A549 (cell line): ENCODE results near the gene MOB2. TPM values are rescaled to one million over a fixed set of nuclear protein-coding genes. Genes with fewer than 3 reads are reported as not detected.

Experiments
- ATAC-seq, 2 experiments: fragments of 200-7000 bp in 1 of 2; fragments of >200 bp in 1 of 2; cut with Nextera tagmentation in 1 of 2; cut with Tn5 transposase in 1 of 2; 3 replicates each; pipeline versions ENCODE4 v1.8.0 to v1.9.1; 2018 to 2020; ENCODE audit warnings: mild to moderate bottlenecking in 1 of 2, moderate library complexity in 1 of 2
- CTCF ChIA-PET: fragments of 300-600 bp; sonication (Branson Sonifier 250); formaldehyde crosslinking; extraction: SDS; loops from one replicate; lab custom pipeline; 2021; ENCODE audit warnings: antibody characterized with exemption, inconsistent platforms; lab: Yijun Ruan, JAX
- POLR2A ChIA-PET: fragments of 350-600 bp; formaldehyde crosslinking; extraction: SDS; loops from one replicate; lab custom pipeline; 2021; ENCODE audit warnings: antibody characterized with exemption, inconsistent platforms; lab: Yijun Ruan, JAX
- DNase-seq, 2 experiments: peaks; one replicate each; pipeline versions ENCODE4 v3.0.0 to v3.0.0-alpha.2; 2011 to 2016; ENCODE audit warnings: low read depth in 1 of 2, low spot score in 1 of 2
- FAIRE-seq: peaks from 2 replicates; lab custom pipeline; 2011; peaks lifted over from hg19 to GRCh38; lab: Jason Lieb, UNC
- H3K27ac ChIP-seq, 2 experiments: fragments of >200 bp; sonication (Bioruptor Twin); formaldehyde crosslinking; 3 replicates each; pipeline ENCODE4 v1.5.1; 2016 to 2017
- H3K4me1 ChIP-seq: fragments of >200 bp; sonication (Bioruptor Twin); formaldehyde crosslinking; 3 replicates; pipeline ENCODE4 v1.6.1; 2016
- H3K4me2 ChIP-seq: fragments of >200 bp; sonication (Bioruptor Twin); formaldehyde crosslinking; 3 replicates; pipeline ENCODE4 v1.6.1; 2016
- H3K4me3 ChIP-seq: fragments of >200 bp; sonication (Bioruptor Twin); formaldehyde crosslinking; 3 replicates; pipeline ENCODE4 v1.5.1; 2016
- H3K9me3 ChIP-seq: fragments of >200 bp; sonication (Bioruptor Twin); formaldehyde crosslinking; 3 replicates; pipeline ENCODE4 v1.6.1; 2016
- BHLHE40 ChIP-seq: IDR thresholded peaks from 2 replicates; pipeline ENCODE4 v1.6.1; 2012; ENCODE audit warnings: low read depth, low read length, inconsistent platforms
- CBX2 ChIP-seq: fragments of 200-600 bp; sonication (generic); IDR thresholded peaks from 2 replicates; pipeline ENCODE4 v1.6.1; 2016; ENCODE audit warnings: low read depth, mild to moderate bottlenecking, borderline replicate concordance
- EP300 ChIP-seq, 2 experiments: fragments of >200 bp; sonication (Bioruptor Twin); formaldehyde crosslinking; IDR thresholded peaks; 2 replicates in 1 of 2; 3 replicates in 1 of 2; pipeline ENCODE4 v1.6.1; 2016 to 2017
- HDAC2 ChIP-seq: fragments of 200-600 bp; sonication (generic); IDR thresholded peaks from 2 replicates; pipeline ENCODE4 v1.6.1; 2016
- HEYL ChIP-seq: fragments of 250-450 bp; sonication (Bioruptor Pico); IDR thresholded peaks from 2 replicates; pipeline ENCODE4 v1.8.0; 2021; ENCODE audit warnings: mild to moderate bottlenecking, moderate library complexity
- HOXA7 ChIP-seq: fragments of 250-450 bp; sonication (Bioruptor Pico); IDR thresholded peaks from 2 replicates; pipeline ENCODE4 v1.5.0; 2020; ENCODE audit warnings: mild to moderate bottlenecking, moderate library complexity
- HOXB5 ChIP-seq: fragments of 250-450 bp; sonication (Bioruptor Pico); IDR thresholded peaks from 2 replicates; pipeline ENCODE4 v1.5.0; 2020; ENCODE audit warnings: mild to moderate bottlenecking, moderate library complexity
- JUN ChIP-seq, 2 experiments: fragments of >200 bp; sonication (Bioruptor Twin); formaldehyde crosslinking; IDR thresholded peaks; 2 replicates in 1 of 2; 3 replicates in 1 of 2; pipeline ENCODE4 v1.6.1; 2016 to 2017
- JUNB ChIP-seq: fragments of >200 bp; sonication (Bioruptor Twin); formaldehyde crosslinking; IDR thresholded peaks from 2 replicates; pipeline ENCODE4 v1.6.1; 2016
- KDM1A ChIP-seq: fragments of 200-600 bp; sonication (generic); IDR thresholded peaks from 2 replicates; pipeline ENCODE4 v1.6.1; 2016; ENCODE audit warnings: low read depth, mild to moderate bottlenecking
- MAFK ChIP-seq: fragments of 450-650 bp; IDR thresholded peaks from 2 replicates; pipeline ENCODE4 v1.6.1; 2014; ENCODE audit not compliant: partially characterized antibody
- MAZ ChIP-seq: fragments of 150-350 bp; IDR thresholded peaks from 2 replicates; pipeline ENCODE4 v1.6.1; 2014; ENCODE audit warnings: antibody characterized with exemption, low read depth, low read length, borderline replicate concordance
- NFE2L2 ChIP-seq: fragments of 150-350 bp; conservative IDR thresholded peaks from 2 replicates; pipeline ENCODE4 v1.6.1; 2014; ENCODE audit warnings: low read length
- NR3C1 ChIP-seq: fragments of >200 bp; sonication (Bioruptor Twin); formaldehyde crosslinking; IDR thresholded peaks from 3 replicates; pipeline ENCODE4 v1.6.1; 2017
- PHF8 ChIP-seq: fragments of 200-600 bp; sonication (generic); IDR thresholded peaks from 2 replicates; pipeline ENCODE4 v1.6.1; 2016; ENCODE audit warnings: low read depth, mild to moderate bottlenecking, antibody characterized with exemption, moderate library complexity, borderline replicate concordance
- POLR2A ChIP-seq: IDR thresholded peaks from 2 replicates; pipeline ENCODE4 v1.6.1; 2012; ENCODE audit warnings: mild to moderate bottlenecking, low read length
- RAD21 ChIP-seq, 2 experiments: fragments of >200 bp in 1 of 2; sonication (Bioruptor Twin) in 1 of 2; formaldehyde crosslinking in 1 of 2; IDR thresholded peaks in 1 of 2; conservative IDR thresholded peaks in 1 of 2; 2 replicates in 1 of 2; 3 replicates in 1 of 2; pipeline ENCODE4 v1.6.1; 2012 to 2018; ENCODE audit warnings: inconsistent platforms in 1 of 2
- RCOR1 ChIP-seq: fragments of 150-350 bp; IDR thresholded peaks from 2 replicates; pipeline ENCODE4 v1.6.1; 2014; ENCODE audit warnings: antibody characterized with exemption, low read length, low read depth
- RNF2 ChIP-seq: fragments of 200-600 bp; sonication (generic); IDR thresholded peaks from 2 replicates; pipeline ENCODE4 v1.6.1; 2016; ENCODE audit warnings: low read depth, mild to moderate bottlenecking, antibody characterized with exemption, moderate library complexity, borderline replicate concordance
- ZNF302 ChIP-seq: fragments of 250-450 bp; sonication (Bioruptor Pico); IDR thresholded peaks from 2 replicates; pipeline ENCODE4 v1.9.0; 2021; ENCODE audit warnings: inconsistent platforms, mild to moderate bottlenecking, moderate library complexity
- WGBS: methylation state at CpG from one replicate; pipeline ENCODE4 v1.1.6; 2017; ENCODE audit errors: missing lambda C conversion rate; 5-methylcytosine and 5-hydroxymethylcytosine counted together
- polyA plus RNA-seq, 4 experiments: library from polyadenylated mRNA; depleted of rRNA in 3 of 4; stranded (reverse); fragments of >200 nt; fragmentation: RNase III in 1 of 4; extraction: RNeasy Plus Mini Kit Qiagen cat#74134 plus additional on column Dnase treatment in 1 of 4; gene quantifications; 2 replicates in 3 of 4; 3 replicates in 1 of 4; pipeline ENCODE4 v1.2.3, GENCODE V29; 2011 to 2017
- TF ChIP-seq, protein P1 (sequence below): fragments of >200 bp; sonication (Bioruptor Twin); formaldehyde crosslinking; IDR thresholded peaks from 2 replicates; pipeline ENCODE4 v1.6.1; 2016
- TF ChIP-seq, protein P2 (sequence below): IDR thresholded peaks from 2 replicates; pipeline ENCODE4 v1.6.1; 2012; ENCODE audit warnings: low read depth, borderline replicate concordance
- TF ChIP-seq, protein P3 (sequence below): fragments of 250-450 bp; sonication (Bioruptor Pico); IDR thresholded peaks from 2 replicates; pipeline ENCODE4 v1.5.0; 2021; ENCODE audit warnings: mild to moderate bottlenecking, moderate library complexity, borderline replicate concordance

Gene MOB2
- polyA plus RNA-seq, 2 of the 4 experiments (the other 2 are of a cell fraction), result 25.4 to 38.2 TPM

DNA sequence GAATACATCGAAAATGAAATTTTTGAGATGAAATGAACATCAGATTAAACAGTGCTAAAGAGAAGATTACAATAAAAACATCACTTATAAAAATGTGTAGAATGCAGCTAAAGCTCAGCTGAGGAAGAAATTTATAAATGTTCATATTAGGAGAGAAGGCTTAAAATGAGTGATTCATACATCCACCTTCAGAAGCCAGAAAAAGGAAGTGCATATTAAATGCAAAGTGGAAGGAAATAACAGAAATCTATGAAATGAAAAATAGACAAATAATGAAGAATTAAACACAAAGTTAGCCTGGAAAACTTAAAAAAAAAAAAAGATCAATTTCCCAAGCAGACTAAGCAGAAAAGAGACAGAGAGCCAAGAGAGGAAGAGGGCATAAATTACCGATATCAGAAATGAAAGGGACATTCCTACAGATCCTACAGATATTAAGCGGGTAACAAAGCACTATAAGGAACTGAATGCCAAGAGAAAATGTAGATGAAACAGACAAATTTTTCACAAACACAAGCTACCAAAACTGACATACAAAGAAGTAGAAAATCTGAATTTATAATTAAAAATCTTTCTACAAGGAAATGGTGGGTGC lies 7.2 kb upstream of the MOB2 start:
- DNase-seq, result no peak
- no peak overlapping the region for H3K4me3 ChIP-seq
- TF ChIP-seq, protein P1, sequence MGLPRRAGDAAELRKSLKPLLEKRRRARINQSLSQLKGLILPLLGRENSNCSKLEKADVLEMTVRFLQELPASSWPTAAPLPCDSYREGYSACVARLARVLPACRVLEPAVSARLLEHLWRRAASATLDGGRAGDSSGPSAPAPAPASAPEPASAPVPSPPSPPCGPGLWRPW, result no peak
- TF ChIP-seq EP300 (IDR thresholded peaks at IDR 0.05) (no peak), MAZ (no peak), RAD21 (conservative IDR thresholded peaks at IDR 0.05 in 1 of 2, IDR thresholded peaks at IDR 0.05 in 1 of 2) (no peak), BHLHE40 (no peak)
- no peaks in the 10 kb centered on the region for H3K9me3 ChIP-seq
- ChIA-PET POLR2A (no interaction called here), CTCF (interaction anchor here (0.7 kb wide), 1 partner anchor 14 kb away, joined by 4 read pairs; no protein-coding TSS in a partner anchor)
- ATAC-seq, result no peak
- 89% methylated on average over 3 of the region's 3 CpGs for WGBS
- no peaks in the 10 kb centered on the region for H3K4me1 ChIP-seq
- H3K27ac ChIP-seq, result no peak overlapping the region
- H3K4me2 ChIP-seq, result no peak overlapping the region
- no peak for FAIRE-seq

- Histone ChIP-seq H3K9me3 (no peaks in the 10 kb centered on the region), H3K4me1 (no peaks in the 10 kb centered on the region), H3K27ac (no peak overlapping the region), H3K4me2 (no peak overlapping the region), H3K4me3 (no peak overlapping the region)
- DNase-seq (no peak), FAIRE-seq (peak; percentile 82), ATAC-seq (no peak)
- ChIA-PET POLR2A (no interaction called here), CTCF (interaction anchor here (0.7 to 2.4 kb wide), 2 partner anchors 25 to 30 kb away, joined by 3 to 7 read pairs; no protein-coding TSS in a partner anchor)
- TF ChIP-seq, protein P2, sequence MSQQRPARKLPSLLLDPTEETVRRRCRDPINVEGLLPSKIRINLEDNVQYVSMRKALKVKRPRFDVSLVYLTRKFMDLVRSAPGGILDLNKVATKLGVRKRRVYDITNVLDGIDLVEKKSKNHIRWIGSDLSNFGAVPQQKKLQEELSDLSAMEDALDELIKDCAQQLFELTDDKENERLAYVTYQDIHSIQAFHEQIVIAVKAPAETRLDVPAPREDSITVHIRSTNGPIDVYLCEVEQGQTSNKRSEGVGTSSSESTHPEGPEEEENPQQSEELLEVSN, result no peak
- no peak for TF ChIP-seq CBX2
- no peak for TF ChIP-seq PHF8
- no peak for TF ChIP-seq POLR2A
- TF ChIP-seq HOXB5, result no peak
- TF ChIP-seq NFE2L2, result no peak
- no peak for TF ChIP-seq BHLHE40
- TF ChIP-seq RNF2, result no peak
- no peak for TF ChIP-seq NR3C1
- TF ChIP-seq MAZ, result no peak
- no peak for TF ChIP-seq KDM1A
- no peak for TF ChIP-seq RCOR1
- TF ChIP-seq MAFK, result no peak
- TF ChIP-seq ZNF302, result no peak
- no peak for TF ChIP-seq HDAC2
- TF ChIP-seq HEYL (CRISPR knock-in tag), result no peak
- TF ChIP-seq, protein P3, sequence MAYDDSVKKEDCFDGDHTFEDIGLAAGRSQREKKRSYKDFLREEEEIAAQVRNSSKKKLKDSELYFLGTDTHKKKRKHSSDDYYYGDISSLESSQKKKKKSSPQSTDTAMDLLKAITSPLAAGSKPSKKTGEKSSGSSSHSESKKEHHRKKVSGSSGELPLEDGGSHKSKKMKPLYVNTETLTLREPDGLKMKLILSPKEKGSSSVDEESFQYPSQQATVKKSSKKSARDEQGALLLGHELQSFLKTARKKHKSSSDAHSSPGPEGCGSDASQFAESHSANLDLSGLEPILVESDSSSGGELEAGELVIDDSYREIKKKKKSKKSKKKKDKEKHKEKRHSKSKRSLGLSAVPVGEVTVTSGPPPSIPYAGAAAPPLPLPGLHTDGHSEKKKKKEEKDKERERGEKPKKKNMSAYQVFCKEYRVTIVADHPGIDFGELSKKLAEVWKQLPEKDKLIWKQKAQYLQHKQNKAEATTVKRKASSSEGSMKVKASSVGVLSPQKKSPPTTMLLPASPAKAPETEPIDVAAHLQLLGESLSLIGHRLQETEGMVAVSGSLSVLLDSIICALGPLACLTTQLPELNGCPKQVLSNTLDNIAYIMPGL, result no peak
- no peak for TF ChIP-seq JUN (IDR thresholded peaks at IDR 0.05)
- 82% methylated on average over 12 of the region's 12 CpGs for WGBS
Measured at GRCh38 chr11:1491379-1491778, 4.8 kb upstream of the MOB2 start.

GRCh38 chr11:1490651-1491050 lies 4.1 kb upstream of the MOB2 start:
- no peak for FAIRE-seq
- 76% methylated on average over 7 of the region's 7 CpGs for WGBS
- H3K9me3 ChIP-seq, result no peaks in the 10 kb centered on the region
- POLR2A ChIA-PET, result no interaction called here
- H3K4me2 ChIP-seq, result no peak overlapping the region
- CTCF ChIA-PET, result interaction anchor here (0.7 to 2.4 kb wide), 2 partner anchors 25 to 30 kb away, joined by 3 to 7 read pairs; no protein-coding TSS in a partner anchor
- H3K4me3 ChIP-seq, result no peak overlapping the region
- no peak overlapping the region for H3K27ac ChIP-seq
- H3K4me1 ChIP-seq, result no peaks in the 10 kb centered on the region
- no peak for ATAC-seq
- DNase-seq, result no peak
- no peak for TF ChIP-seq NR3C1
- no peak for TF ChIP-seq HOXA7 (CRISPR knock-in tag)
- no peak for TF ChIP-seq JUNB
